SH-SY5Y (cell line): ENCODE data around the gene PTAFR.

Source experiments
- GATA2 ChIP-seq: IDR thresholded peaks from 2 replicates; pipeline ENCODE4 v1.6.1; 2011; ENCODE audit warnings: mild to moderate bottlenecking, low read depth, low read length
- GATA3 ChIP-seq: IDR thresholded peaks from 2 replicates; pipeline ENCODE4 v1.6.1; 2011; ENCODE audit warnings: low read depth, mild to moderate bottlenecking, low read length, moderate library complexity

Gene PTAFR

GRCh38 chr1:28104866-28105467 lies 71.5 kb downstream of the PTAFR start:
- TF ChIP-seq GATA3 (no peak), GATA2 (no peak)

- TF ChIP-seq GATA2, result no peak
- TF ChIP-seq GATA3, result no peak
Observed at GRCh38 chr1:28102189-28102588, 74.3 kb downstream of the PTAFR start.

- TF ChIP-seq GATA3 (no peak), GATA2 (no peak)
Observed at GRCh38 chr1:28099050-28099769, 77.3 kb downstream of the PTAFR start.
